Activated T-helper 2 cell treated with anti-CD3 and anti-CD28 coated beads, Interferon-gamma antibody, Interleukin-2, Interleukin-4, amounts not matched to agents 10 μg/mL and 5 μg/mL and 100 μg/mL, durations not matched to agents 14 hours and 24 hours and 36 hours (primary cell): ENCODE results near the gene PRPF40B. TPM values are rescaled to one million over a fixed set of nuclear protein-coding genes. Genes with fewer than 3 reads are reported as not detected.

Source experiments
- DNase-seq: peaks from one replicate; pipeline ENCODE4 v3.0.0; 2021; ENCODE audit warnings: low spot score
- H3K27ac Mint-ChIP-seq: one replicate; pipeline ENCODE4 v1.8.0; 2021; ENCODE audit warnings: mixed read lengths
- H3K27me3 Mint-ChIP-seq: one replicate; pipeline ENCODE4 v1.8.0; 2021; ENCODE audit warnings: low read depth, mixed read lengths
- H3K36me3 Mint-ChIP-seq: one replicate; pipeline ENCODE4 v1.8.0; 2021; ENCODE audit warnings: low read depth, mixed read lengths
- H3K4me1 Mint-ChIP-seq: one replicate; pipeline ENCODE4 v1.8.0; 2021; ENCODE audit warnings: low read depth, mixed read lengths
- H3K4me3 Mint-ChIP-seq: one replicate; pipeline ENCODE4 v1.8.0; 2021; ENCODE audit warnings: low read depth, mild to moderate bottlenecking, moderate library complexity, mixed read lengths
- H3K9me3 Mint-ChIP-seq: one replicate; pipeline ENCODE4 v1.8.0; 2021; ENCODE audit warnings: mixed read lengths
- intact Hi-C: fragments of 100-400 bp; cut with micrococcal nuclease; formaldehyde crosslinking; loops from one replicate; pipeline ENCODE4 v1.15.1; 2023
- total RNA-seq: library from RNA; stranded (reverse); gene quantifications from 2 replicates; pipeline ENCODE4 v1.2.3, GENCODE V29; 2022

Gene PRPF40B
- 10.1 and 13.3 TPM in 2 replicates for total RNA-seq

DNA sequence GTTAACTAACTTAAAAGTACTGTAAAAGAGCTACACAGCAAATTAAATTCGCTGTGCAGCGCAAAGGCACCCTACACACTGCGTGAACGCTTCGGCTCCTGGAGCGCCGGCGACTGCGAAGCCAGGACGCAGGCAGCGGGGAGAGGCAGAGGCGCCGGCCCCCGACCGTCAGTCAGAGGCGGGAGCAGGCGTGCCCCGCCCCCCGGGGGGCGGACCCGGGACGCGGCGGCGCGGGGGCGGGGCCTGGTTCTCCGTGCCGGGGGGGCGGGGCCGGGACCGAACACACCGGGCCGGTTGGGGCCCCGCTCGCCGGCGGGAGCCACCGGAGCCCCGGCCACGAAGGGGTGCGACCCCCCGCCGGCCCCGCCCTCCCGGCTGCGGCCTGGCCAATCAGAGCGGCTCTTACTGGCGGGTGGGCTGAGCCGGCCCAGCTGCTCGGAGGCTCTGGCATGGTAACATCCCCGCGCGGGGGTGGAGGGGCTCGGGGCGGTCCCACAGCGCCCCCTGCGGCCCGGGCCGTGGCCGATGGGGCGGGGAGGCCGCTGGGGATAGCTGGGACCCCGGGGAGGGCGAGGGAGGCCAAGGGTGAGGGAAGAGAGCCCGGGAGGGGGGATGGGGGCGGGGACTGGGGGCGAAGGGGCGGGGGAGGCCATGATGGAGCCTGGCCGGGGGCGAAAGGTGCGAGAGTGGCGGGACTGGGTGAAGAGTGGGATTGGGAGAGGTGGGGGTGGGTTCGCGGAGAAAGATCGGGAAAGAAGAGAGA lies at the start of gene PRPF40B:
Gene PRPF40B, plus strand, starts transcription at position 420 of the 763 bp plus-strand sequence. Its CDS starts 30 bp downstream, at position 450.
- peak within 1 kb of the TSS; percentile 34 for H3K27ac Mint-ChIP-seq
- H3K27me3 Mint-ChIP-seq, result peaks cover 24% of the 10 kb centered on the region
- intact Hi-C loops, result loop anchor here (5.0 kb wide), 1 partner anchor 56 kb away; the partner anchor contains the start of gene MCRS1

GRCh38 chr12:49577589-49578315 lies 45.6 kb upstream of the PRPF40B start:
- no peak for DNase-seq
- Mint-ChIP-seq H3K27me3 (no peaks in the 10 kb centered on the region), H3K4me3 (no peak overlapping the region), H3K36me3 (peaks cover 3% of the 10 kb centered on the region), H3K9me3 (no peaks in the 10 kb centered on the region), H3K27ac (no peak overlapping the region), H3K4me1 (peaks cover 16% of the 10 kb centered on the region)
- intact Hi-C loops, result no loop called here

More for the DNA sequence above, at the start of gene PRPF40B:
- DNase-seq, result peak; percentile 80
- peaks cover 21% of the 10 kb centered on the region for H3K4me1 Mint-ChIP-seq
- H3K9me3 Mint-ChIP-seq, result no peaks in the 10 kb centered on the region
- H3K36me3 Mint-ChIP-seq, result no peaks in the 10 kb centered on the region
- peak within 1 kb of the TSS; percentile 80 for H3K4me3 Mint-ChIP-seq

DNA sequence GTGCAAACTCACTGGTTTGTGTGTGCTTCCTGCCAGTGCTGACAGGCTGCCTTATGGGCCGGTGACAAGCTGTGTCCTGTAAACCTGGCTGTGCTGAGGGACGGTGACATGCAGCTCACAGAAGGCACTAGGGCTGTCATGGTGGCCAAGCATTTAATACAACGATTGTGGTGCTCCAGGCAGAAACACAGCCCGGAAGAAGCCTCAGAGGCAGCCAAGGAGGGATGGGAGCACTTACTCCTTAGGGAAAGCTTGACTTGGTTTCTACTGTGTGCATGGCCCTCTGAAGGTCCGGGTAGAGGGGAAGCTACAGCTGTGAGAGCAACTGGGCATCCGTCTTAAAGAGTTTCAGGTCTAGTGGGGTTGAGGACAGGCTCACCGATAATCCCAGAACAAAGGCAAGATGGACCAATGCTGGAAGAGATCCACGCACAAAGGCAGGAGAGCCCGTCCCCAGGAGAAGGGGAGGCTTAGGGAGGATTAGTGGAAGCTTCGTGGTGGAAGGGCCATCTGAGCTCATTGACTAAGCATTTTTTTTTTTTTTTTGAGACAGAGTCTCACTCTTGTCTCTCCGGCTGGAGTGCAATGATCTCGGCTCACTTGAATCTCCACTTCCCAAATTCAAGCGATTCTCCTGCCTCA lies 44.8 kb upstream of the PRPF40B start:
- H3K36me3 Mint-ChIP-seq, result peaks cover 4% of the 10 kb centered on the region
- intact Hi-C loops, result no loop called here

GRCh38 chr12:49580572-49581535 lies 42.5 kb upstream of the PRPF40B start:
- intact Hi-C loops, result loop anchor here (2.0 to 5.0 kb wide), 2 partner anchors 69 to 222 kb away; no protein-coding TSS in a partner anchor
- DNase-seq, result peak; percentile 40

More for the DNA sequence above, 44.8 kb upstream of the PRPF40B start:
- Mint-ChIP-seq H3K9me3 (no peaks in the 10 kb centered on the region), H3K4me1 (peaks cover 16% of the 10 kb centered on the region), H3K4me3 (no peak overlapping the region), H3K27ac (no peak overlapping the region), H3K27me3 (no peaks in the 10 kb centered on the region)
- DNase-seq, result no peak

DNA sequence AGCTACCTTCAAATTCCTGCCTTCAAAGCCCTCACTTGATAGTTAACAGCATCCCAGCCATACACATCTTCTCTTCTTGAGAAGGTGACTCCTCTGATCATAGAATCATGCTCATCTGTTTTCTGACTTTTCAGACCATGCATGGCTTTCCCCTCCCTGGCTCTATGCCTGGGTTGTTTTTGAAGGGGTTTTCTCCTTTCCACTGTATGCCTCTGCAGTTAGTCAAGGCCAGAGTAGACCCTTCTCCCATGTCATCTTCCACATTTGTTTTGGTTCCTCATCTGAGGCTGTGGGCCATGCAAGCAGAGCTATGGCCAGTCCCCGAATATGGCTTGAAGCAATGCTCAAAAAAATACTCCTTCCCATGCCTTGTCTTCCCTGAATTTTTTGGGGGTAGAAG lies 41.2 kb upstream of the PRPF40B start:
- DNase-seq, result no peak
- H3K4me1 Mint-ChIP-seq, result peaks cover 16% of the 10 kb centered on the region
- peaks cover 11% of the 10 kb centered on the region for H3K36me3 Mint-ChIP-seq
- intact Hi-C loops, result loop anchor here (5.0 kb wide), 1 partner anchor 70 kb away; no protein-coding TSS in a partner anchor
- H3K27ac Mint-ChIP-seq, result no peak overlapping the region
- H3K27me3 Mint-ChIP-seq, result no peaks in the 10 kb centered on the region
- H3K4me3 Mint-ChIP-seq, result no peak overlapping the region
- no peaks in the 10 kb centered on the region for H3K9me3 Mint-ChIP-seq

More at GRCh38 chr12:49580572-49581535, 42.5 kb upstream of the PRPF40B start:
- Mint-ChIP-seq H3K27ac (peak overlapping the region; percentile 51), H3K4me3 (no peak overlapping the region), H3K4me1 (peaks cover 16% of the 10 kb centered on the region), H3K9me3 (no peaks in the 10 kb centered on the region), H3K36me3 (peaks cover 11% of the 10 kb centered on the region), H3K27me3 (no peaks in the 10 kb centered on the region)

GRCh38 chr12:49582850-49583249 lies 40.5 kb upstream of the PRPF40B start:
- Mint-ChIP-seq H3K36me3 (peaks cover 11% of the 10 kb centered on the region), H3K9me3 (no peaks in the 10 kb centered on the region), H3K27me3 (no peaks in the 10 kb centered on the region), H3K27ac (no peak overlapping the region), H3K4me3 (no peak overlapping the region), H3K4me1 (peaks cover 16% of the 10 kb centered on the region)
- no peak for DNase-seq
- intact Hi-C loops, result loop anchor here (5.0 kb wide), 1 partner anchor 71 kb away; no protein-coding TSS in a partner anchor

DNA sequence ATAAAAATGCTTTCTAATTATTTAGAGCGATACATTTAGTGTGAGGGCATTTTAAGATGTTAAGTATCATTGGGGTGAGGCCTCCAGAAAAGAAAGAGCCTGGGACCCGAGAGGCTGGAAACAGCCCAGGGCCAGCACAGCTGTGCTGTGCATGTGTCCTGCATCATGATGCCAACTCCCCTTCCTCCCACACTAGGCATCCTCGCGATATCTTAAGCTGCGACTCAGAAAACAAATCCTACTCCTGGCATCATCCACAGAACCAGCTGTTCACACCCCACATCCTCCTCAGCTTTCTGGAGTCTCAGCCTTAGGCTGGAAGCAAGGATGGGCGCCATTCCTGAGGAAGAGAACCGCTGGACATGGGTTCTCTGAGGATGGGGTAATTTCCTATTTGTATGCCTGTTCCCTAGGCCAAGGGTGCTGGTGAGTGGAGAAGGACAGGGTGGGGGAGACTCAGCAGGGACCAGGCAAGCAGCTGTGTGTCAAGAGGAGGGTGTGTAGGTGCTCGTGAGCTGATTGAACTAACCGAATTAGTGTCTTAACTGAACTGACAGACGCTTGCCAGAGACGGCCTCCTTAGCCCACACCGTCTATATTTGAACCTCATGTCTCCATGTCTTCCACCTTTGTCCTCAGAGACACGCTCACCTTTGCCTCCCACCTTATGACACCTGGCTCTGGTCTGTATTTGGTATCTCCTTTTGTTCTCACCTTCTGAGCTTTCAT lies 39.8 kb upstream of the PRPF40B start:
- Mint-ChIP-seq H3K27me3 (no peaks in the 10 kb centered on the region), H3K36me3 (peaks cover 11% of the 10 kb centered on the region), H3K4me3 (no peak overlapping the region), H3K27ac (no peak overlapping the region), H3K9me3 (no peaks in the 10 kb centered on the region), H3K4me1 (peaks cover 16% of the 10 kb centered on the region)
- intact Hi-C loops, result loop anchor here (5.0 kb wide), 1 partner anchor 71 kb away; no protein-coding TSS in a partner anchor
- no peak for DNase-seq

GRCh38 chr12:49584591-49584990 lies 38.8 kb upstream of the PRPF40B start:
- peaks cover 16% of the 10 kb centered on the region for H3K4me1 Mint-ChIP-seq
- no peaks in the 10 kb centered on the region for H3K9me3 Mint-ChIP-seq
- intact Hi-C loops, result loop anchor here (5.0 kb wide), 1 partner anchor 72 kb away; no protein-coding TSS in a partner anchor
- H3K4me3 Mint-ChIP-seq, result no peak overlapping the region
- peaks cover 10% of the 10 kb centered on the region for H3K36me3 Mint-ChIP-seq
- H3K27ac Mint-ChIP-seq, result no peak overlapping the region
- DNase-seq, result no peak
- H3K27me3 Mint-ChIP-seq, result no peaks in the 10 kb centered on the region

DNA sequence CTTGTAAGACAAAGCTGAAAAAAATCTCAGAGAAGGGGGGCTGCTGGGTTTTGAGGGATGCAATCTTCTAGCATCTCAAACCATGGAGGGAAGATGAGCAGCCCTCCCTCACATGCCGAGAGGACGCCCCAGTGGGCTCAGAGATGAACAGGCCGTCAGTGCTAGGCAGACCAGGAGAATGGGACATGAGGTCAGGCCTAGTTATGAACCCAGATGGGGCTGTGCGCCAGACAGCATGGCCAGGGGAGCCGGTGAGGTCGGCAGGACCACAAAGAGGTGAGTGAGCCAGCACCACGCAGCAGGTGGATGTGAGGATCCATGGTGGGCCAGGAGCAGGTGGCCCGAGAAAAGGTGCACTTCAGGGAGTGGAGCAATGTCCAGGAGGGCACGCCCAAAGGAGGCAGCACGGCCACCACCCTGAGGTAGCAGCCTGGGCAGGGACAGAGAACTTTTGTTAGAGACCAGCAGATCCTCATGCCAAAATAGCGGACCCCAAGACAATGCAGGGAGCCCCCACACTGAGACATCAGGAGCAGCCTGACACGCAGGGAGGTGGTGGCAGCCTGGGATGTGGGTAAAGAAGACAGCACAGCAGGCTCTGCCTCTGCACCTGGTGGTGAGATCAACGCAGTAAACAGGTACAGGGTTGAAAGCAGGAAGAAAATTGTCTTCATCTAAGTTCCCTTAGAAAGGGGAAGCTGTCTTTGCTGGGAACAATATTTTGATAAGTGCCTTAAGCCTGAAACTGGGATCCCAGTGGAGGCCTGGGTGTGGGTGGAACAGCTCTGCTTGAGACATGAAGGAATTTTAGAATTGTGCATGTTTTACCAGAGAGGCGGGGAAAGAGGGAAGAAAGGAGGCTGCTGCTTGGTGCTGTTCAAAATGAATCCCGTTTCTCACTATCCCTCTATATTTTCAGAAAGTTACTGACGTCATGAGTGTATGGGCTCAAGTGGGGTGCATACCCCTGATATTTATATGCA lies 37.6 kb upstream of the PRPF40B start:
- no peak overlapping the region for H3K27ac Mint-ChIP-seq
- H3K9me3 Mint-ChIP-seq, result peaks cover 4% of the 10 kb centered on the region
- peaks cover 12% of the 10 kb centered on the region for H3K36me3 Mint-ChIP-seq
- H3K27me3 Mint-ChIP-seq, result no peaks in the 10 kb centered on the region
- no peak overlapping the region for H3K4me3 Mint-ChIP-seq
- peaks cover 11% of the 10 kb centered on the region for H3K4me1 Mint-ChIP-seq
- DNase-seq, result no peak
- intact Hi-C loops, result no loop called here

GRCh38 chr12:49587174-49587908 lies 36.0 kb upstream of the PRPF40B start:
- Mint-ChIP-seq H3K36me3 (peaks cover 19% of the 10 kb centered on the region), H3K4me3 (no peak overlapping the region), H3K27ac (no peak overlapping the region), H3K27me3 (no peaks in the 10 kb centered on the region), H3K4me1 (no peaks in the 10 kb centered on the region), H3K9me3 (peaks cover 11% of the 10 kb centered on the region)
- no peak for DNase-seq
- intact Hi-C loops, result no loop called here
